Activated T-cell treated with anti-CD3 and anti-CD28 coated beads for 1 hour (primary cell): ENCODE results near the gene ZNF90.
"Not testable (repeated sequence)": the region's sequence is repeated elsewhere in the genome, so short reads cannot be mapped to it uniquely, and the experiment has no call there.

Experiments
- DNase-seq: peaks from one replicate; pipeline ENCODE4 v3.0.0-alpha.2; 2020; ENCODE audit warnings: low read depth

ZNF90 gene

GRCh38 chr19:20103091-20103740 is 25.4 kb downstream of the ZNF90 start:
- DNase-seq: no peak

- no peak for DNase-seq
These were observed 29.5 kb downstream of the ZNF90 start for GRCh38 chr19:20107301-20107700.

DNA sequence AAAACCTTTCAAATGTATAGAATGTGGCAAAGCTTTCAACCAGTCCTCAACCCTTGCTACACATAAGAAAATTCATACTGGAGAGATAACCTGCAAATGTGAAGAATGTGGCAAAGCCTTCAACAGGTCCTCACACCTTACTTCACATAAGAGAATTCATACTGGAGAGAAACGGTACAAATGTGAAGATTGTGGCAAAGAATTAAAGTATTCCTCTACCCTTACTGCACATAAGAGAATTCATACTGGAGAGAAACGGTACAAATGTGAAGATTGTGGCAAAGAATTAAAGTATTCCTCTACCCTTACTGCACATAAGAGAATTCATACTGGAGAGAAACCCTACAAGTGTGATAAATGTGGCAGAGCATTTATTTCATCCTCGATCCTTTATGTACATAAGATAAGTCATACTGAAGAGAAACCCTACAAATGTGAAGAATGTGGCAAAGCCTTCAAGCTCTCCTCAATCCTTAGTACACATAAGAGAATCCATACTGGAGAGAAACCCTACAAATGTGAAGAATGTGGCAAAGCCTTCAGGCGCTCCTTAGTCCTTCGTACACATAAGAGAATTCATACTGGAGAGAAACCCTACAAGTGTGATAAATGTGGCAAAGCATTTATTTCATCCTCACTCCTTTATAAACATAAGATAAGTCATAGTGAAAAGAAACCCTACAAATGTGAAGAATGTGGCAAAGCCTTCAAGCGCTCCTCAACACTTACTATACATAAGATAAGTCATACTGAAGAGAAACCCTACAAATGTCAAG is 40.5 kb downstream of the ZNF90 start:
- DNase-seq: not testable (repeated sequence)

DNA sequence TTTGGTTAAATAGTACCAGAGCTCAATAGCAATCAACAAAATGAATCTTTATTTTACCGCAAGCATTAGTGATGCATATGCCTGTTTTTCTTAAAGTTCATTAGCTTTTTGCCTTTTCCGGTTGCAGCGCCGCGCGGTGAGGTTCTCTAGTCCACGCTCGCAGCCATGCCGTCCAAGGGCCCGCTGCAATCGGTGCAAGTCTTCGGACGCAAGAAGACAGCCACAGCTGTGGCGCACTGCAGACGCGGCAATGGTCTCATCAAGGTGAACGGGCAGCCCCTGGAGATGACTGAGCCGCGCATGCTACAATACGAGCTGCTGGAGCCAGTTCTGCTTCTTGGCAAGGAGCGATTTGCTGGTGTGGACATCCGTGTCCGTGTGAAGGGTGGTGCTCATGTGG is 47.1 kb downstream of the ZNF90 start:
- no peak for DNase-seq

DNA sequence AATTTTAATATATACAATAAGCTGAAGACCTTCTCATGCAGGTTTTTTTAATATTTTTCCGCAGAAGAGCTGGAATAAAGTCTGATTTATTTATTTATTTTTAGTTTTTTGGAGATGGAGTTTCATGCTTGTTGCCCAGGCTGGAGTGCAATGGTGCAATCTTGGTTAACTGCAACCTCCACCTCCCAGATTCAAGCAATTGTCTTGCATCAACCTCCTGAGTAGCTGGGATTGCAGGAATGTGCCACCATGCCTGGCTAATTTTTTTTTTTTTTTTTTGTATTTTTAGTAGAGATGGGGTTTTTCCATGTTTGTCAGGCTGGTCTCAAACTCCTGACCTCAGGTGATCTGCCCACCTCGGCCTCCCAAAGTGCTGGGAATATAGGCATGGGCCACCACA is 55.1 kb downstream of the ZNF90 start:
- not testable (repeated sequence) for DNase-seq

DNA sequence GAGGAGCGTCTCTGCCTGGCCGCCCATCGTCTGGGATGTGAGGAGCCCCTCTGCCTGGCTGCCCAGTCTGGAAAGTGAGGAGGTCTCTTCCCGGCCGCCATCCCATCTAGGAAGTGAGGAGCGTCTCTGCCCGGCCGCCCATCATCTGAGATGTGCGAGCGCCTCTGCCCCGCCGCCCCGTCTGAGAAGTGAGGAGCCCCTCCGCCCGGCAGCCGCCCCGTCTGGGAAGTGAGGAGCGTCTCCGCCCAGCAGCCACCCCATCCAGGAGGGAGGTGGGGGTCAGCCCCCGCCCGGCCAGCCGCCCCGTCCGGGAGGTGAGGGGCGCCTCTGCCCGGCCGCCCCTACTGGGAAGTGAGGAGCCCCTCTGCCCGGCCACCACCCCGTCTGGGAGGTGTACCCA is 59.9 kb downstream of the ZNF90 start:
- DNase-seq: not testable (repeated sequence)

DNA sequence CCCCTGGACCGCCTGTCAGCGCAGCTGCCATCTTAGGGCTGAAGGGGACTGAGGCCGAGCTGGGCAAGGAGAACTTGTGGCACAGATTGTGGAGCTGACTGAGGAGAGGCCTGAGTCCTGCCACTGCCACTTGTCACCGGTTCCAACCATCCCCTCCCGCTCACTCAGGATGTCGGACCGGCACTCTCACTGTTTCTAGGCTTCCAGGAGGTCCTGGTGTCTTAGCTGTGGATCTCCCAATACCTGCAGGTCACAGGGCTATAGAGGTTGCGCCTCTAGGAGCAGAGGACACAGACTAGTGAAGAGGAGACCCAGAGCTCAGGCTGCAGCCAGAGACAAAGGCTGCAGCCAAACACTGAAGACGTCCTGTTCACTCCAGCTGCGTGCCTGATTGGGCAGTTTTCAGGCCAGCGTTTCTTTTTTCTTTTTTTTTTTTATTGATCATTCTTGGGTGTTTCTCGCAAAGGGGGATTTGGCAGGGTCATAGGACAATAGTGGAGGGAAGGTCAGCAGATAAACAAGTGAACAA is 73.9 kb downstream of the ZNF90 start:
- no peak for DNase-seq

DNA sequence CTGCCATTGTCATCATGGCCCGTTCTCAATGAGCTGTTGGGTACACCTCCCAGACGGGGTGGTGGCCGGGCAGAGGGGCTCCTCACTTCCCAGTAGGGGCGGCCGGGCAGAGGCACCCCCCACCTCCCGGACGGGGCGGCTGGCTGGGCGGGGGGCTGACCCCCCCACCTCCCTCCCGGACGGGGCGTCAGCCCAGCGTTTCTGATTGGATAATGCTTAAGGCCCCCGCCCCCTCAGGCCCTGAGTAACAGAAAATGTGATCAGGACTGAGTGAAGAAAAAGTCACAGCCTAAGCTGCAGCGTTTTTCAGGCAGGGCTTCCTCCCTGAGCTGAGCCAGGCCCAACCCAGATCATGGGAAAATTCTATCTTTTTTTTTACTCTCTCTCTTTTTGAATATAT is 74.7 kb downstream of the ZNF90 start:
- DNase-seq: not testable (repeated sequence)

GRCh38 chr19:20153281-20153680 is 75.5 kb downstream of the ZNF90 start:
- no peak for DNase-seq

GRCh38 chr19:20154636-20155035 is 76.8 kb downstream of the ZNF90 start:
- DNase-seq: no peak

GRCh38 chr19:20162821-20163220 is 85.0 kb downstream of the ZNF90 start:
- DNase-seq: no peak

- no peak for DNase-seq
These were observed 86.7 kb downstream of the ZNF90 start for GRCh38 chr19:20164456-20164855.

- no peak for DNase-seq
These were observed 88.3 kb downstream of the ZNF90 start for GRCh38 chr19:20165971-20166592.

DNA sequence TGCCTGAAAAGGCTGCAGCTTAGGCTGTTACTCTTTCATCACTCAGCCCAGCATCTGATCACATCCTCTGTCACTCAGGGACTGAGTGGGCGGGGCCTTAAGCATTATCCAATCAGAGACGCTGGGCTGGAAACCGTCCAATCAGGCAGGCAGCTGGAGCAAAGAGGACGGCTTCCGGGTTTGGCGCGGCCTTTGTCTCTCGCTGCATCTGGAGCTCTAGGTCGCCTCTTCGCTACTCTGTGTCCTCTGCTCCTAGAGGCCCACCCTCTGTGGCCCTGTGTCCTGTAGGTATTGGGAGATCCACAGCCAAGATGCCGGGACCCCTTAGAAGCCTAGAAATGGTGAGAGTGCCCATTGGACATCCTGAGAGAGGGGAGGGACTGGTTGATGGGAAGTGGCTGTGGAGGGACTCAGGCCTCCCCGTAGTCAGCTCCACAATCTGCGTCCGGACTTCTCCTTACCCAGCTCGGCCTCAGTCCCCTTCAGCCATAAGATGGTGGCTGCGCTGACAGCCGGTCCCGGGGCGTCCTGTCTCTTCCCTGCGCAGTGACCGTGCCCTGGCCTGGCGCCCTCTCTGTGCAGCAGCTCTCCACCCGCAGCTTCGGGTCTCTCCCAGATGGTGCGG is 89.3 kb downstream of the ZNF90 start, which contains the start of gene ZNF486:
Gene ZNF486, plus strand, starts transcription at position 195 of the 625 bp plus-strand sequence. Its CDS starts 117 bp downstream, at position 312.
- DNase-seq: peak; percentile 82

DNA sequence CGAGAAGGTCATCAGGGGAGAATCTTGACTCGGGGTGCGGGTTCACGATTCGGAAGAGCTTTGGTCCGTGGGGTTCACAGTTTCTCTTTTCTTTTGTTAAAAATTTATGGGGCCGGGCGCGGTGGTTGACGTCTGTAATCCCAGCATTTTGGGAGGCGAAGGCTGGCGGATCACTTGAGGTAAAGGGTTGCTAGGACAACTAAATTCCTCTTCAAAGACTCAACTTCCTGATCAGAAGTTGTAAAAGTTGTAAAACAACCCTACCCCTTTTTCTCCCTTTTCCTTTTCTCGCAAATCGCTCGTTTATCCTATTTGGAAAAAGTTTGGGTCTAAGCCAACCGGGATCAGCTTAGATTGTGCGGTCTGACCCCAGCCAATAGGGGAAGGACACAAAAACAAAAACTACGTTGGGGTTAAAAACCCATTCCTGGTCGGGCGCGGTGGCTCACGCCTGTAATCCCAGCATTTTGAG is 89.9 kb downstream of the ZNF90 start:
- no peak for DNase-seq
